ENCODE results near the gene FRMD8. TPM values are rescaled to one million over a fixed set of nuclear protein-coding genes. Genes with fewer than 3 reads are reported as not detected.

The FRMD8 gene
- total and polyA plus RNA-seq, 9 of the 15 experiments (the other 6 are each of a cell fraction or from before 2014, with no cell fraction given), result 4.5 to 54.5 (median 15.8) TPM

DNA sequence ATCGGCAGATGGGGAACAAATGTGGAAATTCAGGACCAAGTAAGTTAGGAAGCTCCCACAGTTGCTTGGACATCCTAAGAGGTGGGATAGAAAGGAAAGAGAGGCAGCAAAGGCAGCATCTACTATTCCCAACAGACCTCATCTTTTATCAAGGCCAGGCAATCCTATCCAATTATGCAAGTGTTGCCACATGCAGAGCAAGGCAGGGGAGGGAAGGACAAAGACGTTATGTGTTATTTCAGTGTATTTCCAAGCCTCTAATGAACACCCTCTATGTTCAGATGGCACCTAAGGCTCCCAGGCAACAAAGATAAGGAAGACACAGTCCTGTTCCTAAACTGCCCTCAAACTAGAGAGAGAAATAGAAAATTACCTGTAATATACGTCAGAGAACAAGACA lies 22.7 kb upstream of the FRMD8 start:
- H3K4me1 ChIP-seq (replicated peaks in 1 of 2; ENCODE audit: control insufficient read depth in 2 of 2, insufficient read depth in 2 of 2, low read length in 2 of 2), result peaks cover 27% of the 10 kb centered on the region in 2 experiments; a peak in 4 of 5 replicates
- no peak overlapping the region for H3K27ac ChIP-seq (ENCODE audit: extremely low read depth, low read depth, low read length)
- H3K27me3 ChIP-seq (ENCODE audit: control insufficient read depth in 2 of 2, insufficient read depth in 2 of 2, low read length in 2 of 2), result no peaks in the 10 kb centered on the region
- H3K9ac ChIP-seq (ENCODE audit: insufficient read depth in 1 of 2, low read depth in 2 of 2, low read length in 2 of 2), result no peak overlapping the region
- no peak overlapping the region; the same call in 1 of the 2 replicates for H2AFZ ChIP-seq (ENCODE audit: low read depth, low read length)
- no peaks in the 10 kb centered on the region for H3K36me3 ChIP-seq (ENCODE audit: control insufficient read depth, insufficient read depth, low read length)
- TF ChIP-seq ZNF766 (CRISPR knock-in tag; conservative IDR thresholded peaks at IDR 0.05) (no peak), SNRNP70 (optimal IDR thresholded peaks at IDR 0.05; ENCODE audit: low read depth, low read length) (no peak), ESRRB (CRISPR knock-in tag; IDR thresholded peaks at IDR 0.05; ENCODE audit: borderline replicate concordance) (no peak), CEBPB (tag; IDR thresholded peaks at IDR 0.05) (peak; percentile 64), EZH2 (IDR thresholded peaks at IDR 0.05; ENCODE audit: borderline replicate concordance, low read depth, low read length) (no peak), ZNF282 (CRISPR knock-in tag; IDR thresholded peaks at IDR 0.05) (no peak), ZFX (CRISPR knock-in tag; IDR thresholded peaks at IDR 0.05) (no peak), ZNF133 (CRISPR knock-in tag; IDR thresholded peaks at IDR 0.05) (no peak), POLR2AphosphoS2 (IDR thresholded peaks at IDR 0.05; ENCODE audit: low read length) (no peak), CEBPG (CRISPR knock-in tag; IDR thresholded peaks at IDR 0.05) (peak; percentile 56), CEBPG (tag; conservative IDR thresholded peaks at IDR 0.05 in 1 of 2, IDR thresholded peaks at IDR 0.05 in 1 of 2) (peak in 1 of 2 experiments; percentile 59; a peak in 2 of 4 replicates)
- TF ChIP-seq, protein P1, sequence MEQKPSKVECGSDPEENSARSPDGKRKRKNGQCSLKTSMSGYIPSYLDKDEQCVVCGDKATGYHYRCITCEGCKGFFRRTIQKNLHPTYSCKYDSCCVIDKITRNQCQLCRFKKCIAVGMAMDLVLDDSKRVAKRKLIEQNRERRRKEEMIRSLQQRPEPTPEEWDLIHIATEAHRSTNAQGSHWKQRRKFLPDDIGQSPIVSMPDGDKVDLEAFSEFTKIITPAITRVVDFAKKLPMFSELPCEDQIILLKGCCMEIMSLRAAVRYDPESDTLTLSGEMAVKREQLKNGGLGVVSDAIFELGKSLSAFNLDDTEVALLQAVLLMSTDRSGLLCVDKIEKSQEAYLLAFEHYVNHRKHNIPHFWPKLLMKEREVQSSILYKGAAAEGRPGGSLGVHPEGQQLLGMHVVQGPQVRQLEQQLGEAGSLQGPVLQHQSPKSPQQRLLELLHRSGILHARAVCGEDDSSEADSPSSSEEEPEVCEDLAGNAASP (IDR thresholded peaks at IDR 0.05), result no peak
- H4K20me1 ChIP-seq (replicated peaks; ENCODE audit: control insufficient read depth, insufficient read depth, low read length), result no peaks in the 10 kb centered on the region
- 67% methylated on average over 3 of the region's 3 CpGs for WGBS (ENCODE audit: insufficient coverage, low coverage, missing lambda C conversion rate)
- ATAC-seq, result no peak
- in situ Hi-C loops (cut with MboI) (no loop called here), intact Hi-C loops (cut with micrococcal nuclease) (no loop called here)
- CTCF ChIA-PET (ENCODE audit: low intra/inter-chr PET ratio), result no interaction called here
- no peaks in the 10 kb centered on the region for H3K9me1 ChIP-seq (ENCODE audit: control insufficient read depth, insufficient read depth, low read length)
- H3K79me2 ChIP-seq (ENCODE audit: control insufficient read depth, insufficient read depth, low read length), result peaks cover 6% of the 10 kb centered on the region; the same call in 2 of the 3 replicates
- POLR2A ChIA-PET, result interaction anchor here (1.6 kb wide), 1 partner anchor 59 kb away, joined by 7 read pairs; the partner anchor contains the start of gene NEAT1
- H3K4me2 ChIP-seq (ENCODE audit: insufficient read depth, low read length), result no peak overlapping the region
- DNase-seq (ENCODE audit: extremely low read depth in 1 of 4, low spot score in 3 of 4), result no peak
- no peak overlapping the region for H3K4me3 ChIP-seq
- no peak for FAIRE-seq
- H3K9me3 ChIP-seq (replicated peaks; ENCODE audit: control insufficient read depth, insufficient read depth, low read depth, low read length), result no peaks in the 10 kb centered on the region
- no TSS peak for BruUV-seq (replicated peaks)

All from K562 (cell line).